Muscle of arm (tissue), 12 donors: ENCODE data around the gene CHST3. TPM values are rescaled to one million over a fixed set of nuclear protein-coding genes. Genes with fewer than 3 reads are reported as not detected.

Source experiments
- DNase-seq: peaks from one replicate; pipeline ENCODE4 v3.0.0-alpha.2; 2013
- polyA plus RNA-seq, 12 donors: library from polyadenylated mRNA; unstranded; fragments of 120-200 nt; gene quantifications; one replicate each; pipeline ENCODE4 v1.2.1, GENCODE V29; 2013; ENCODE audit not compliant: insufficient read length in 12 of 12

The CHST3 gene
- polyA plus RNA-seq, 12 donors, result 11.2 to 59.4 (median 14.0) TPM

DNA sequence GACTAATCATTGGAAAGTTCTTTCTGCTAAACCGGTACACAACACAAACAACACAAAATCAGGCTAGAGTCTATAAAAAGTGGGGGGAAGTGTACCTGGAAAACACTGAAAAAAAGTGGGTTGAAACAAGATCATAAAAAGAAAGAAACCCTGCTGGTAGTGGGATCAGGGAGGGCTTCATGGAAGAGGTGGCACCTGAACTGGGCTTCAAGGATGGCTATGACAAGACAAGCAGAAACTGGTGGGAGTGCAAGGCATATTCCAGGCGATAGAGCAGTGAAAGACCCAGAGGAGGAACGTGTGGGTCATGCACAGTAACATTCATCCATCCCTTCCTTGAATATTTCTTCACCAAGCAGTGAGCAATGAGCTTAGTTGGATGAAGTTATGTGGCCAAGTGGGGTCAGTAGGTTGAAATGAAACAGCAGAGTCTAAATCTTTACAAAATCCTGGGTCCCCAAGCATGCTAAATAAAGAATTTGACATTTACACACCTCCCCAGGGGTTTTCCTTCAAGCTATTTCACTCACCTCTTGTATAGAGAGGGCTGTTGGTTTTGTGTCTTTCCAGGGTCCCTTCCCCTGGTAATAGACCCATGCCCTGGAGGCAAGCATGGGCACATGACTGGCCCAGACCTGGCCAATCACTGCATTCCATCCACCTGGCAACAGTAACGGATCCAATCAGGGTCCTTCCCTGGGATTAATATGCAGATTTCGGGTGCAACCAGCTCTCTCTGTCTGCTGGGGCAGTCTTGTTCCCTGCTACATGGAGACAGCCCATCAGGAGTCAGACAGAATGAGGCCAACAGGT lies 86.0 kb downstream of the CHST3 start:
- DNase-seq, result no peak

DNA sequence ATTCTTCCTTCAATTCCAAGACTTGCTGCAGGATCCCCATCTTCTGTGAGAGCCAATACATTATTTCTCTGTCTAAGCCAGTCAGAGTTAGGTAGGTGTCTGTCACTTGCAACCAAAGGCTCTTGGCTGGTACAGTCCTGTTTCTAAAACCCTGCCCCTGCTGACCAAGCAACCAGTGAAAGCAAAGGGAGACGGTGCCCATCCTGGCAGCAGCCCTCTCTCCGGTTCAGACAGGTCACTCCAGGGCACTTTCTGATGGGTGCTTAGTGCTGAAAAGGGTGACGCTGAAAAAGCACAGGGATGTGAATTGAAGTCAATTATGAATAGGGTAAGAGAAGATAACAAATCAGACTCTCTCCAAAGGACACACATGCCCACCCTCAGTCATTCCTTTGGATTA lies 86.7 kb downstream of the CHST3 start:
- no peak for DNase-seq

DNA sequence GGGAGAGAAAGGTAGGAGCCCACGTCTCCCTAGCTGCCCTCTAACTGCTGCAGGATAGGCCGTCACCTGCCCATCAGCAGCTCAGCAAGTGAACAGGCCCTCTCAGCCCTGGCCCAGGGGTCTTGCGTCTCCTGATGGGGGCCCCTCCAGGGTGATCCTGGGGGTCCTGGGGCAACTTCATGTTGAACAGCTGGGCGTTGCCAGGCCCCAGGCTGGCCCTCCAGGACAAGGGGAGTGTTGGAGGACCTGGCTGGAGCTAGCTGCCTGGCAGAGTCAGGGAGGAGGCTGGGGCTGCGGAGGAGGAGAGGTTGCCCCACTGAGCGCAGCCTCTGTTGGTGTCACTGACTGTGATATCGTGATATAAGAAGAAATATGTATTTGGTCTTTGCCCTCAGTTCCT lies 89.5 kb downstream of the CHST3 start:
- DNase-seq, result no peak

DNA sequence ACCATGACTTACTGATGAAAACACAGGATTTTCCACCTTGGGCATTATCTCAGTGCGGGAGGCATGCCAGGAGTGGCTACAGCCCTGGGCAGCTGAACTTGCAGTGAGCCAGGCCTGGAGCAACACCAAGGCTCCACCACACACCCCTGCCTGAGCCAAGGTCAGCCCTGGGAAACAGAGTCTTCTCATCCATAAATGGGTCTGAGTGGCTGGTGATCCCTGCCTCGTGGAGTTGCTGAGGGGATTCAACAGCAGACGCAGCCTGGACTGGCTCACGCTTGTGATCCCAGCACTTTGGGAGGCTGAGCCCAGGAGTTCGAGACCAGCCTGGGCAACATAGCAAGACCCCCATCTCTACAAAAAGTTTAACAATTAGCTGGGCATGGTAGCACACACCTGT lies 91.9 kb downstream of the CHST3 start:
- no peak for DNase-seq

DNA sequence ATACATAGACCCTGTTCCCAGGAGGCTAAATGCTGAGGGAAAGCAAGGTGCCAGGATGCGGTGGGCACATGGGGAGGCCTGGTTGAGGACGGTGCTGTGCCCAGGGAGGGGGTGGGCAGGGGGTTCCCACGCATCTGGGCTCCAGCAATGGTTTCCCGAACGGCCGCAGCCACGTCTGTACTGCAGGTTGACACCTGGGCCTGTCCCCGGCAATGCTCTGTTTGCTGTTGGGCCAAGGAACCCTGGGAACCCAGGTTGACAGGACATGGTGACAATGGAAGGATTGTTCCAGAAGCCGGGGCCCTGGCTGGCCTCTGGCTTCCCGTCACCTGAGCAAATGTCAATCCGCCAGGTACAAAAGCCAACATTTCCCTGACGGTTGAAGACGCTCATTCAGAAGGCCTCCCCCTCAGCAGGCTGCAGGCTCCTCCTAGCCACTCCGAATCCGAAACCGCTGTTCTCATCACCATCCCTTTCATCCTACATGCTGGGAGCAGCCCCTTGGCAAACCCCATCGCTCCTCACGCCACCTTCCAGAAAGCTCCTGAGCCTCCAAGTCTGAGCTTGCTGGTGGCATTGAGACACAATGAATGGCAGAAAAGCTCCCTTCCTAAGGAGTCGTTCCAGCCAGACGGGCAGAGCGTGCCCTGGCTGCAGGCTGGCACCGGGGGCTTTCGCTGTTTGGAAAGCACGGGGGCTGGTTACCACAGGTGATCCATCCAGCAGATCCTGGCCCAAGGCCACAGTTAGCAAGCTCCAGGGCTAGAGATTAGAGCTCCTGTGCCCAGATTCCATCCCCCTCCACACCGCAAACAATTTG lies 92.9 kb downstream of the CHST3 start:
- no peak for DNase-seq

DNA sequence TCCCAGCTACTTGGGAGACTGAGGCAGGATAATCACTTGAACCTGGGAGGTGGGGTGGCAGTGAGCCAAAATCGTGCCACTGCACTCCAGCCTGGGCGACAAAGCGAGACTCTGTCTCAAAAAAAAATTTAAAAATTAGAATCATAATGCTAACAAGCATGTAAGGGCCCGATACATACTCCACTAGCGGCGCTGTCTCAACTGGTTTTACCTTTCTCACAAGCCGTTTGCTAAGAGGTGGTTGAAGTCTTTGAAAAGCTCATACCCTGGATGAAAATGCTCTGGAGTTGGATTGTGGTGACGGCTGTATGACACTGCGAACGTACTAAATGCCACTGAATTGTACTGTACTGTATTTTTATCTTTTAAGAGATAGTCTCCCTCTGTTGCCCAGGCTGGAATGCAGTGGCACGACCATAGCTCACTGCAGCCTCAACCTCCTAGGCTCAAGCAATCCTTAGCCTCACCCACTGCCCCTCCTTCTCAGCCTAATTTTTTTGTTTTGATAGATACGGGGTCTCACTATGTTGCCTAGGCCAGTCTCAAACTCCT lies 94.2 kb downstream of the CHST3 start:
- no peak for DNase-seq

DNA sequence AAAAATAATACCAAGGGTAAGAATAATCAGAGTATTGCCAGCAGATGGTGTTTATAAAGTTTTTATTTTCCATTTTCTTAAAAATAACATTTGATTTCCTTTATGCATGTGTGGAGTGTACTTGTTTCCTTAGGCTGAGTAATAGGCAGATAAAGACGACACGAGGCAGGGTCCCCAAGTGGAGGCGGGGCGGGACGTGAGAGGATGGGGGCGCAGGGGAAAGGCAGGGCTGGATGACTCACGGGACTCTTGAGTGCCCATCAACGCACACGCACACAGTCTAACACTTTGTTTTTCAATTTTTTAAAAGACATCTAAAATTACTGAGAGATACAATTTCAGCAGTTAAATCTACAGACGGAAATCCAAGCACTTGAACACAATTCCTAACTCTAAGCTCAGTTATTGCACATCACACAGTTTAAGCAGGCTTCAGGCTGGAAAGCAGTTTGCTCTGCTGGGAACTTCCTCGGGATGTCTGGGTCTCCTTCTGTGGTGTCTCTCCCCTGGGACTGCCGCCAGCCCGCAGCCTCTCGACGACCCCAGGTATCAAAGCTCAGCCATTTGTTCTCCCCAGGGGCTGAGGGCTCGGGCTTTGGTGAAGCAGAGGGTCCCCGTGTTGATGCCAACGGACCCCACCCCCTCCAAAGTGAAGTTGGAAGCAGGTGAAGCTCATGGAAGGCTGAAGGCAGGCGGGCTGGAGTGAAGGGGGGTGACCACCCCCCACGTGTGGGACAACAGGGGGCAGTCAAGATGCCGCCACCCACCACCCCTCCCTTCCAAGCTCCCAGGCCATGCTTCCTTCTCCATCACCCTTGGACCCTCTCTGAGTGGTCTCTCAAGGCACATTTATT lies 95.0 kb downstream of the CHST3 start:
- no peak for DNase-seq

DNA sequence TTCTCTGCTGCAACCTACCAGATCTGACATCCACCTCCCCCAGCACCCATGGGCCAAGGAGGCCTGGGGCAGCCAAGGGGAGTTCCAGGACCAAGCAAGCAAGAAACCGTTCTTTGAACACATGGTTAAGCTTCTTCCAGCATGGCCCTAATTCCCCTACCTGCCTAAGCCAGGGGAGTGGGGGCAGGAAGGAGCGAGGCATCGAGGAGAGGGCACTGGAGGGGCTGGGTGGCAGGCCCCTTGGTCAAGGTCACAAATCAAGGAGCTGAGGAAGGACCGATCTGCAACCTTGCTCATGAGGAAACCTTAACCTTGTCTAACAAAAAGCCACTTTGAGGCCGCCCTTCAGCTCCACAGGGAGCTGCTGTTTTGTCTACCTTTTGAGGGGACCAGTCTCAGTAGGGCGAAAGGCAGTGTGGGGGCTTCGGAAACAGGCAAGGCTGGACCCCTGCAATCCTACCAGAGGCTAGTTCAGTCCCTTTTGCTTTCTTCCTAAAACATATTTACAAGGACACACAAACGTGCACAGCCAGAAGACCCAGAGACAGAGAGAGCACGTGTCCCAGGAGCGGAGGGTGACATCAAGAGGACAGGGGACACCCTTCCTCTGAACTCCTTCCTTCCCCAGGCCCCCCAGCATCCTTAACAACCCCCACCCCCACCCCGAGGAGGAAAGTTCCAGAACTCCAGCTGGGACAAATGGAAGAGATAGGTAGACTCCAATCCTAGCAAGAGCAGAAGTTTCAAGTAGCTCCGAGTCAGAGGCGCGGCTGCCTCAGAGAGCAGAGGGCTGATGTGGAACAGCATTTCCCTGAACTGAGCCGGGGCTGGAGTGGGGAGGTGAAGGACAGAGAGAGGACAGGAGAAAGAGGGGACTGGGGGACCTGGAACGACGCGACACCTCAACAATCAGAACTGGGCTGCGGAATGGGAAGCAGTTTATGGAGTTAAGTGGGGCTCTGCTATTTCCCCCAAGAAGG lies 95.9 kb downstream of the CHST3 start:
- DNase-seq, result no peak

DNA sequence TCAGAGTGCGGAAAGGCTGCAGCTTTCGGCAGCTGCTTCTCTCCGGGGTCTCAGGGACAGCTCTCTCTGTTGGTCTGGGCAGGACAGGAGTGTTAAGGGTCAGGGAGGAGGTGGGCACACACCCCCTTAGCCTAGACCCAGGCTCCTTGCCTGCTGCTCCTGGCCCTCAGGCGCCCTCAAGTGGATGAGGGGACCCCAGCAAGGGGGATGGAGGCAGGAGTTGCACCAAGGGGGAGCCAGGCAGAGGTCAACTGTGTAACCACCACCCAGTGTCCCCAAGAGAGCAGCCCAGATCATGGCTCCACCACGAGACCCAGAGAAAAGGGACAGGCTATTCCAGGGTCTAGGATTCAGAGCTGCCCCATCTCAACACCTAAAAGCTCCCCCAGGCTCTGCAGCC lies 97.3 kb downstream of the CHST3 start:
- no peak for DNase-seq

DNA sequence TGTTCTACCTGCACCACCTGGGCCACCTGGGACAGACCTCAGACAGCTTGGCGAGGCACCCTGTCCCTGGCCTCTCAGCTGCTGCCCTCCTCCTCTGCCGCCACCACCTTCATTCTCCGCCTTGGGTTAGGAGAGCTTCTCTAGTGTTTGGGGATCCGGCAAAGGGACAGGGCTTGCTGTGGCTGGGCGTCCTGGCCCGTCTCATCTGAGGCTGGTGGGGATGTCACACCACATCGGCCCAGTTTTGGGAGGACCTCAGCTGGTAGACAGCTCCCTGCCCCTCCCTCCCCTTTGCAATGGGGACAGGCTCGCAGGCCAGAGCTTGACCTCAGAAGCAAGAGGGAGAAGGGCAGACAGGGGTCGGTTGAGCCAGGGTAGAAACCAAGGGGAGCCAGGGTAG lies 97.7 kb downstream of the CHST3 start:
- DNase-seq, result no peak

DNA sequence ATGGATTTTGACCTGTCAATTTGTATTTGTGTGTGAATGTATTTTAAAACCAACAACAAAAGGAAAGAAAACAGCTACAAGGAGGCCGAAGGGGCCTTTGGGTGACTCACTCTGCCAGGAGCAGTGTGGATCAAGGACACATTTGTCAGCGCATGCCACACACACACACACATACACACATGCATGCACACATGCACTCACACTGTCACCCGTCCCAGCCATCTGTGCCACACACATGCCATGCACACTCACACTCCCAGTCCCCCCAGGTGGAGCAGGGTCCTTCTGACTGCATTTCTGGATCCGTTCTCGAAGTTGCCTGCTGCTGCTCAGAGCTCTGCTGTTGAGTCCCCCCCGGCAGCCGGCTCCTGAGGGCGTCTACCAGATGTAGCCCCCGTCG lies 98.2 kb downstream of the CHST3 start:
- no peak for DNase-seq

Other genes starting within 250 kb of the CHST3 start
- under 1 TPM in 9 of 12 donors, not detected in 3; 0.12 to 0.30 (median 0.22) TPM for gene C10orf105, start 244.6 kb upstream of the CHST3 start, polyA plus RNA-seq
- 10 to 100 TPM in 11 of 12 donors, not detected in 1; 26.2 to 57.2 (median 29.6) TPM for gene VSIR, start 190.9 kb upstream of the CHST3 start, polyA plus RNA-seq
- gene PSAP, start 113.1 kb upstream of the CHST3 start, polyA plus RNA-seq, result 1,000 to 10,000 TPM in 1 of 12 donors, 100 to 1,000 TPM in 11; 304 to 1,035 (median 462) TPM
- 1 to 10 TPM in 11 of 12 donors, not detected in 1; 2.3 to 9.6 (median 3.2) TPM for gene SPOCK2, start 124.2 kb downstream of the CHST3 start, polyA plus RNA-seq